ENCODE results near the gene PCCB. TPM values are rescaled to one million over a fixed set of nuclear protein-coding genes. Genes with fewer than 3 reads are reported as not detected.
A peak's percentile ranks its signal among the peaks of the same experiment; 100 is the strongest.

PCCB gene
- total RNA-seq, 4 donors from 2014 or later: 12.9 to 42.8 (median 17.2) TPM

- no peak overlapping the region for H3K27ac ChIP-seq
- no peaks in the 10 kb centered on the region for H3K36me3 ChIP-seq
- no peaks in the 10 kb centered on the region for H3K9me3 ChIP-seq
- DNase-seq: no peak
- no peak overlapping the region for H3K4me3 ChIP-seq
- no peaks in the 10 kb centered on the region for H3K27me3 ChIP-seq
- H3K4me1 ChIP-seq: no peaks in the 10 kb centered on the region
- intact Hi-C loops (cut with DNase I; ENCODE audit: low total_unique reads): no loop called here
- TF ChIP-seq CTCF (IDR thresholded peaks at IDR 0.05): no peak
- TF ChIP-seq POLR2A (IDR thresholded peaks at IDR 0.05): no peak
Measured at GRCh38 chr3:136294176-136294575, 44.0 kb downstream of the PCCB start.

- intact Hi-C loops (cut with DNase I; ENCODE audit: low total_unique reads): no loop called here
- no peaks in the 10 kb centered on the region for H3K36me3 ChIP-seq
Measured at GRCh38 chr3:136296960-136297359, 46.8 kb downstream of the PCCB start.

GRCh38 chr3:136297826-136298225 is 47.7 kb downstream of the PCCB start:
- intact Hi-C loops (cut with DNase I; ENCODE audit: low total_unique reads): no loop called here
- Histone ChIP-seq H3K4me3 (no peak overlapping the region), H3K36me3 (no peaks in the 10 kb centered on the region), H3K27me3 (no peaks in the 10 kb centered on the region), H3K9me3 (no peaks in the 10 kb centered on the region), H3K27ac (no peak overlapping the region), H3K4me1 (no peaks in the 10 kb centered on the region)
- DNase-seq: no peak
- TF ChIP-seq POLR2A (IDR thresholded peaks at IDR 0.05) (no peak), CTCF (IDR thresholded peaks at IDR 0.05) (no peak)

More at GRCh38 chr3:136296960-136297359, 46.8 kb downstream of the PCCB start:
- no peak overlapping the region for H3K4me3 ChIP-seq
- no peaks in the 10 kb centered on the region for H3K9me3 ChIP-seq
- no peak for DNase-seq
- H3K27me3 ChIP-seq: no peaks in the 10 kb centered on the region
- H3K27ac ChIP-seq: no peak overlapping the region
- no peaks in the 10 kb centered on the region for H3K4me1 ChIP-seq
- TF ChIP-seq CTCF (IDR thresholded peaks at IDR 0.05): no peak
- no peak for TF ChIP-seq POLR2A (IDR thresholded peaks at IDR 0.05)

GRCh38 chr3:136300444-136300843 is 50.3 kb downstream of the PCCB start:
- Histone ChIP-seq H3K4me3 (no peak overlapping the region), H3K27me3 (no peaks in the 10 kb centered on the region), H3K4me1 (no peaks in the 10 kb centered on the region), H3K36me3 (no peaks in the 10 kb centered on the region), H3K27ac (no peak overlapping the region), H3K9me3 (no peaks in the 10 kb centered on the region)
- intact Hi-C loops (cut with DNase I; ENCODE audit: low total_unique reads): no loop called here
- TF ChIP-seq CTCF (IDR thresholded peaks at IDR 0.05): no peak
- TF ChIP-seq POLR2A (IDR thresholded peaks at IDR 0.05): no peak
- no peak for DNase-seq

- DNase-seq: no peak
- Histone ChIP-seq H3K27ac (no peak overlapping the region), H3K4me3 (no peak overlapping the region), H3K4me1 (no peaks in the 10 kb centered on the region), H3K9me3 (no peaks in the 10 kb centered on the region), H3K27me3 (no peaks in the 10 kb centered on the region), H3K36me3 (no peaks in the 10 kb centered on the region)
- intact Hi-C loops (cut with DNase I; ENCODE audit: low total_unique reads): no loop called here
- TF ChIP-seq POLR2A (IDR thresholded peaks at IDR 0.05) (no peak), CTCF (IDR thresholded peaks at IDR 0.05) (peak in 1 of 4 experiments; percentile 15)
Measured at GRCh38 chr3:136305879-136306278, 55.7 kb downstream of the PCCB start.
